GM18951 (cell line): ENCODE measurements around the gene TEX2.

Source experiments
- POLR2A ChIP-seq: IDR thresholded peaks from 4 replicates; pipeline ENCODE4 v1.6.1; 2011; ENCODE audit warnings: mild to moderate bottlenecking; ENCODE audit not compliant: insufficient read length, insufficient read depth; ENCODE audit errors: extremely low read depth
- in situ Hi-C: fragments of 300-500 bp; cut with MboI; formaldehyde crosslinking; loops from one replicate; pipeline ENCODE4 v1.12.0; 2022; ENCODE audit warnings: low sequenced_read_pairs, mixed read lengths, inconsistent platforms; ENCODE audit not compliant: unreplicated experiment

TEX2 gene

GRCh38 chr17:64147110-64148016 is 115.7 kb downstream of the TEX2 start:
- in situ Hi-C loops, result loop anchor here (10.0 kb wide), 1 partner anchor 137 kb away; no protein-coding TSS in a partner anchor
- TF ChIP-seq POLR2A, result peak; percentile 58

DNA sequence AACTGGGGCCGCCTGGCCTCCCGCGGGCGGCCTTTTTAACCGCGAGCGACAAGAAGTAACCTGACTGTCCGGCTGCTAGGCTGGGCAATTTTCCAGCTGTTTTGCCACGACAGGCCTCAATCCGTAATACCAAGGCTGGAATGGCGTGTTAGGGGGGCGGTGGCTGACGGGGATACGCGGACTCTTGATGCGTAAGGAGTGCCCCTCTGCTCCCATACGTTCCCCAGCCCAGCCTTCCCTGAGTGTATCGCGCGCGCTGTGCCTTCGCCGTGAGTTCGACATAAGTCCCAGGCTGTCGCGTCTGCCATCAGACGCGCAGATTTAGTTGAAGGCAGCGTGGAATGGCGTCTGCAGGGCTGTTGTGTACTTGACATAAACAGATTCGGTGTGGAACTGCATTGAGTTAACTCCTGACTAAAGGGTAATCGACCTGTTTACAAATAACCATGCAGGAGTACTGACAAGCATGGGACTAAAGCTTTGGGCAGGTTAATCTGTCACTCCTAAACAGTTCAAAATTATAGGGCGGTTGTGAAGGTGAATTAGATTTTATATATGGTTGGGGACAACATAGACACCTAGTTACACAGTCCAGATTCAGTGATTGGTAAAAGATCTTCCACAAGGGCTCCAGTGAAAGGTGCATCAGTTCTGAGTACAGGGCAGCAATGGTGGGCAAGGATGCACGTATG is 116.5 kb downstream of the TEX2 start:
- no peak for TF ChIP-seq POLR2A
- in situ Hi-C loops, result loop anchor here (10.0 kb wide), 1 partner anchor 138 kb away; no protein-coding TSS in a partner anchor

DNA sequence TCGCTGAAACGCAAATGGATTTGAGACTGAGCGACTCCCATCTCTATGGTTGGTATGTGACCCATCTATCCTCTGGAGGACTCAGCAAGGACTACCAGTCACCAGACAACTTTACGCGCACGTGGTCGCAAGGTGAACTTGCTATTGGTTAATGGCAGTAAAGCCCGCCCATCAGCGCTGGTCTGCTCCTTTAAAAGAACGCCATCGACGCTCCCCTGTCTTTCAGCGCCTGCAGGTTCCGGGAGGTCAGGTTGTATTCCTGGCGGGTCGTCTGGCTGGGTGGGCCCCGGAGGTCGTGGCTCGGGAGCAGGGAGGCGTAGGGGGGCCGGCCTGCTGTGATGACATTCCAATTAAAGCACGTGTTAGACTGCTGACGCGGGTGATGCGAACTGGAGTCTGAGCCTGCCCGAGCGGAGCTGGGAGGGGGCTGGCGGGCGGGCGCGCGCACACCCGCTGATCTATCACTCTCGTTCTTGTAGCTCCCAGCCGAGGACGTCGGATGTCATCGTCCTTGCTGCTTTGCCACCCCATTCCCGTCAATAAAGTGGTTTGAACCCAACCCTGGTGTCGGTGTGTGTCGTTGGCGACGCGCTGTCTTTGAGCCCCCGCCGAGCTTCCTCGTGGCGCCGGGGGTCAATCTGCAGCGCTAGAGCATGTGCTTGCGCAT is 117.2 kb downstream of the TEX2 start:
- in situ Hi-C loops, result loop anchor here (10.0 kb wide), 1 partner anchor 139 kb away; no protein-coding TSS in a partner anchor
- peak; percentile 100 for TF ChIP-seq POLR2A

DNA sequence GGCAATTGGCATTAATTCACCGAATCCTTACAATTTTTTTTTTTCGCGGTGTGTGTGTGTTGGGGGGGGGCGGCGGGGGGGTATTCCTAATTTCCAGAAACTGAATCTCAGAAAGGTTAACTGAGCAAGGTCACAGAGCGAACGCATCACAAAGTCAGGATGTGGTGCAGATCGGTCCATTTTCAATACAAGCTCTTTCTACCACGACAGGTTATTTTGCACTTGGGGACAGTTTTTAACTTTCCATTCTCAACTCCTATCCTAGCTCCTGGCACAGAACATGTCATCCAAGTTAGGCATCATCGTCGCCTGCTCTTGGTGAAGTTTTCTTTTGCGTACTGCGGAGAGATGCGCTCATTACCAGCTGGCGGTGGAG is 117.7 kb downstream of the TEX2 start:
- in situ Hi-C loops, result loop anchor here (10.0 kb wide), 1 partner anchor 139 kb away; no protein-coding TSS in a partner anchor
- TF ChIP-seq POLR2A, result no peak

DNA sequence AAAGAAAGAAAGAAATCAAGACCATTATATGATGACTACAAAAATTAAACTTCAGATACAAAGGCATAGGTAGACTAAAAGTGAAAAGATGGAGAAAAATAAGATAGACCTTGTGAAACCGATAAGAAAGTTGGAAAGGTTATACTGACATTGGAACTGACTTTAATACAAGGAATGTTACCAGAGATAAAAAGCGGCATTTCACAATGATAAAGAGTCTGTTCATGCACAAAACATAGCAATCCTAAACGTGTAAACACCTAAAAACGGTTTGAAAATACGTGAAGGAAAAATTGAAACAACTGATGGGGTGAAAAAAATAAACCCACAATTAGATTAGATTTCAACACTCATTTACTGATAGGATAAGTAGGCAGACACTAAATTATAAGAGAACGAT is 123.5 kb downstream of the TEX2 start:
- TF ChIP-seq POLR2A, result no peak
- in situ Hi-C loops, result no loop called here

DNA sequence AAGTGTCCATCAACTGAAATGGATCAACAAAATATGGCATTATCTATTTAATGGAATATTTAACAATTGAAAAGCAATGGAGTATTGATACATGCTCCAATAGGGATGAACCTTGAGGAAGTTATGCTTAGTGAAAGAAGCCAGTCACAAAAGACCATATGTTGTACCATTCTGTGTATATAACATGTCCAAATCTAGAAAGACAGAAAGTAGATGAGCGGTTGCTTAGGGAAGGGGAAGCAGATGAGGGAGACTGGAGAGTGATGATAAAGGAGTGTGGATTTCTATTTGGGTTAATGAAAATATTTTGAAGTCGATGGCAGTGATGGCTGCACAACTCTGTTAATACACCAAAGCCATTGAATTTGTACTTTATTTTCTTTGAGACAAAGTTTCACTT is 124.6 kb downstream of the TEX2 start:
- TF ChIP-seq POLR2A, result no peak
- in situ Hi-C loops, result no loop called here

GRCh38 chr17:64135000-64135399 is 128.1 kb downstream of the TEX2 start:
- in situ Hi-C loops, result no loop called here
- no peak for TF ChIP-seq POLR2A

GRCh38 chr17:64134216-64134970 is 128.7 kb downstream of the TEX2 start:
- in situ Hi-C loops, result no loop called here
- no peak for TF ChIP-seq POLR2A

GRCh38 chr17:64133546-64134215 is 129.4 kb downstream of the TEX2 start:
- in situ Hi-C loops, result no loop called here
- TF ChIP-seq POLR2A, result no peak

- no peak for TF ChIP-seq POLR2A
- in situ Hi-C loops, result no loop called here
Observed at GRCh38 chr17:64131606-64132270, 131.3 kb downstream of the TEX2 start.

DNA sequence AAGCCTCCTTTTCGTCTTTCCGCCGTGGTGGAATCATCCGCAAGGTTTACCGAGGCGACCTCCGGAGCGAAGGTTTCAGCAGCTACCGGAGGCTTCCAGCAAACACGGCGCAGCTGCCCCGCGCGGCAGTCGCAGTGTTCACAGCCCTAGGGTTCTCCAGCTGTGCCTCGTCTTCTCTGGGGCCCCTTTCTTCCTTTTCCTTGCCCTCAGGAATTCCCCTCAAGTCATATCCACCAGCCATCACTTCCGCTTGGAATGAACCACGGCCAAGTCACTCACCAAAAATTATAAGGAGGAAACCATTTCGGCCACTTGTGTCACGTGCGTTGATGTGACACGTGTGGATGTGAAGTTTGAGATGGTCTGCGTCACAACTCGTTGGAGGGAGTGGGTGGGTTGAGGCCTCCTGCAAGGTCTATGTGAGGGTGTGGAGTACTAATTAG is 132.5 kb downstream of the TEX2 start:
- in situ Hi-C loops, result no loop called here
- no peak for TF ChIP-seq POLR2A
